ENCODE data around the gene HIVEP3.

Gene HIVEP3

GRCh38 chr1:41752514-41753170 lies 166.1 kb downstream of the HIVEP3 start:
- no peak for DNase-seq

- peak; percentile 89 to 97 (median 92) for DNase-seq
These were observed 166.8 kb downstream of the HIVEP3 start for GRCh38 chr1:41751804-41752513.

- peak in 1 of 4 experiments; percentile 19 for DNase-seq
These were observed 168.6 kb downstream of the HIVEP3 start for GRCh38 chr1:41749991-41750745.

- DNase-seq, result no peak
These were observed 173.7 kb downstream of the HIVEP3 start for GRCh38 chr1:41745022-41745421.

GRCh38 chr1:41743366-41743765 lies 175.4 kb downstream of the HIVEP3 start:
- peak in 2 of 4 experiments; percentile 43 to 49 for DNase-seq

GRCh38 chr1:41742219-41742618 lies 176.5 kb downstream of the HIVEP3 start:
- peak; percentile 65 to 79 (median 75) for DNase-seq

GRCh38 chr1:41741244-41741643 lies 177.5 kb downstream of the HIVEP3 start:
- peak in 3 of 4 experiments; percentile 46 to 58 (median 58) for DNase-seq

- DNase-seq, result peak; percentile 61 to 81 (median 70)
These were observed 178.0 kb downstream of the HIVEP3 start for GRCh38 chr1:41740630-41741239.

- no peak for DNase-seq
These were observed 178.7 kb downstream of the HIVEP3 start for GRCh38 chr1:41740058-41740457.

GRCh38 chr1:41739061-41739955 lies 179.4 kb downstream of the HIVEP3 start:
- DNase-seq, result peak; percentile 95 to 99 (median 98)

- peak in 3 of 4 experiments; percentile 34 to 47 (median 45) for DNase-seq
These were observed 180.2 kb downstream of the HIVEP3 start for GRCh38 chr1:41738475-41738874.

- DNase-seq, result no peak
These were observed 180.7 kb downstream of the HIVEP3 start for GRCh38 chr1:41738006-41738405.

- peak in 3 of 4 experiments; percentile 45 to 63 (median 61) for DNase-seq
These were observed 183.0 kb downstream of the HIVEP3 start for GRCh38 chr1:41735631-41736260.

GRCh38 chr1:41735139-41735538 lies 183.6 kb downstream of the HIVEP3 start:
- DNase-seq, result no peak

- DNase-seq, result peak; percentile 42 to 72 (median 65)
These were observed 184.3 kb downstream of the HIVEP3 start for GRCh38 chr1:41734201-41734970.

- DNase-seq, result no peak
These were observed 185.0 kb downstream of the HIVEP3 start for GRCh38 chr1:41733725-41734124.

- no peak for DNase-seq
These were observed 185.7 kb downstream of the HIVEP3 start for GRCh38 chr1:41733021-41733420.

GRCh38 chr1:41731516-41732030 lies 187.1 kb downstream of the HIVEP3 start:
- peak in 1 of 4 experiments; percentile 40 for DNase-seq

GRCh38 chr1:41730806-41731205 lies 187.9 kb downstream of the HIVEP3 start:
- peak in 2 of 4 experiments; percentile 40 to 64 for DNase-seq

Measured in suppressor macrophage (primary cell).